Endodermal cell (in vitro differentiated cells): ENCODE data around the gene CRKL. TPM values are rescaled to one million over a fixed set of nuclear protein-coding genes. Genes with fewer than 3 reads are reported as not detected.
A peak's percentile ranks its signal among the peaks of the same experiment; 100 is the strongest.

ENCODE experiments used
- DNase-seq: peaks from one replicate; pipeline ENCODE4 v3.0.0-alpha.2; 2017
- H3K27ac ChIP-seq: 2 replicates; pipeline ENCODE4 v1.5.1; 2013; ENCODE audit warnings: mild to moderate bottlenecking, low read depth, low read length, moderate library complexity
- H3K27me3 ChIP-seq: 2 replicates; pipeline ENCODE4 v1.6.1; 2013; ENCODE audit warnings: mild to moderate bottlenecking, low read length, moderate library complexity; ENCODE audit not compliant: insufficient read depth, control insufficient read depth, poor library complexity, severe bottlenecking
- H3K36me3 ChIP-seq: 2 replicates; pipeline ENCODE4 v1.7.0; 2013; ENCODE audit warnings: mild to moderate bottlenecking, low read length, moderate library complexity; ENCODE audit not compliant: control insufficient read depth, insufficient read depth
- H3K4me1 ChIP-seq: one replicate; pipeline ENCODE4 v1.7.0; 2013; ENCODE audit warnings: low read length; ENCODE audit not compliant: control insufficient read depth, insufficient read depth
- H3K4me3 ChIP-seq: 2 replicates; pipeline ENCODE4 v1.5.1; 2013; ENCODE audit warnings: mild to moderate bottlenecking, low read length, moderate library complexity
- H3K9ac ChIP-seq: 2 replicates; pipeline ENCODE4 v1.6.1; 2013; ENCODE audit warnings: mild to moderate bottlenecking, low read length, moderate library complexity; ENCODE audit not compliant: poor library complexity, severe bottlenecking; ENCODE audit errors: extremely low read depth
- H3K9me3 ChIP-seq: 2 replicates; pipeline ENCODE4 v1.6.1; 2013; ENCODE audit warnings: mild to moderate bottlenecking, low read length, moderate library complexity; ENCODE audit not compliant: control insufficient read depth
- H3K27ac Mint-ChIP-seq: 2 replicates; pipeline ENCODE4 v1.8.0; 2020; ENCODE audit warnings: mixed read lengths
- H3K27me3 Mint-ChIP-seq: 2 replicates; pipeline ENCODE4 v1.8.0; 2021; ENCODE audit warnings: mild to moderate bottlenecking, mixed read lengths; ENCODE audit not compliant: insufficient read depth
- H3K36me3 Mint-ChIP-seq: 2 replicates; pipeline ENCODE4 v1.8.0; 2020; ENCODE audit warnings: low read depth, mixed read lengths
- H3K4me1 Mint-ChIP-seq: 2 replicates; pipeline ENCODE4 v1.8.0; 2020; ENCODE audit warnings: mixed read lengths
- H3K4me3 Mint-ChIP-seq: 2 replicates; pipeline ENCODE4 v1.8.0; 2020; ENCODE audit warnings: mild to moderate bottlenecking, moderate library complexity, mixed read lengths
- H3K9me3 Mint-ChIP-seq: 2 replicates; pipeline ENCODE4 v1.8.0; 2020; ENCODE audit warnings: mild to moderate bottlenecking, mixed read lengths
- CTCF ChIP-seq: fragments of 200-600 bp; sonication (generic); conservative IDR thresholded peaks from 2 replicates; pipeline ENCODE4 v1.5.0; 2021; ENCODE audit warnings: antibody characterized with exemption, mild to moderate bottlenecking
- WGBS, 2 experiments: methylation state at CpG; one replicate each; pipeline versions ENCODE4 v1.1.5 to v1.1.7; 2013; ENCODE audit warnings: missing lambda C conversion rate in 2 of 2, mixed read lengths in 1 of 2; ENCODE audit not compliant: insufficient coverage in 1 of 2, insufficient read length in 1 of 2; 5-methylcytosine and 5-hydroxymethylcytosine counted together
- total RNA-seq, 2 donors: library from RNA; stranded (reverse); fragmentation: NEBNext Ultra II Directional in 1 of 2; extraction: Animal tissue kit (Norgen Biotek cat#: 25700) in 1 of 2; gene quantifications; 2 replicates in 1 of 2; 3 replicates in 1 of 2; pipeline ENCODE4 v1.2.1, GENCODE V29; 2021

The CRKL gene
- total RNA-seq, 2 donors from 2014 or later: 89.5 to 104 TPM

GRCh38 chr22:20952544-20953341 is 35.5 kb downstream of the CRKL start:
- H3K27me3 Mint-ChIP-seq: peaks cover 4% of the 10 kb centered on the region
- Histone ChIP-seq H3K4me1 (peaks cover 13% of the 10 kb centered on the region), H3K9ac (no peak overlapping the region), H3K36me3 (peaks cover 52% of the 10 kb centered on the region), H3K27ac (no peak overlapping the region), H3K9me3 (no peaks in the 10 kb centered on the region), H3K27me3 (no peaks in the 10 kb centered on the region), H3K4me3 (no peak overlapping the region)
- no peak for DNase-seq
- H3K36me3 Mint-ChIP-seq: peaks cover 44% of the 10 kb centered on the region
- no peak for TF ChIP-seq CTCF
- peak overlapping the region; percentile 42 for H3K27ac Mint-ChIP-seq
- WGBS, 2 experiments: 93 to 96% methylated on average over 13 of the region's 13 CpGs
- H3K4me1 Mint-ChIP-seq: peaks cover 17% of the 10 kb centered on the region
- no peak overlapping the region for H3K4me3 Mint-ChIP-seq
- H3K9me3 Mint-ChIP-seq: no peaks in the 10 kb centered on the region

GRCh38 chr22:20953342-20953608 is 36.1 kb downstream of the CRKL start:
- peaks cover 13% of the 10 kb centered on the region for H3K4me1 ChIP-seq
- Mint-ChIP-seq H3K4me3 (no peak overlapping the region), H3K27ac (no peak overlapping the region), H3K4me1 (peaks cover 22% of the 10 kb centered on the region), H3K36me3 (peaks cover 44% of the 10 kb centered on the region), H3K27me3 (peaks cover 9% of the 10 kb centered on the region), H3K9me3 (no peaks in the 10 kb centered on the region)
- 87 to 100% methylated on average over 2 to 3 of the region's 3 CpGs for WGBS, 2 experiments
- no peak overlapping the region for H3K9ac ChIP-seq
- no peaks in the 10 kb centered on the region for H3K27me3 ChIP-seq
- DNase-seq: no peak
- no peak for TF ChIP-seq CTCF
- no peaks in the 10 kb centered on the region for H3K9me3 ChIP-seq
- no peak overlapping the region for H3K4me3 ChIP-seq
- H3K27ac ChIP-seq: no peak overlapping the region
- H3K36me3 ChIP-seq: peaks cover 49% of the 10 kb centered on the region

- no peaks in the 10 kb centered on the region for H3K9me3 ChIP-seq
- Mint-ChIP-seq H3K9me3 (no peaks in the 10 kb centered on the region), H3K4me3 (no peak overlapping the region), H3K27ac (peak overlapping the region; percentile 70), H3K4me1 (peaks cover 22% of the 10 kb centered on the region), H3K27me3 (peaks cover 13% of the 10 kb centered on the region), H3K36me3 (peaks cover 44% of the 10 kb centered on the region)
- no peaks in the 10 kb centered on the region for H3K27me3 ChIP-seq
- H3K27ac ChIP-seq: no peak overlapping the region
- peaks cover 13% of the 10 kb centered on the region for H3K4me1 ChIP-seq
- peaks cover 46% of the 10 kb centered on the region for H3K36me3 ChIP-seq
- TF ChIP-seq CTCF: no peak
- no peak overlapping the region for H3K4me3 ChIP-seq
- H3K9ac ChIP-seq: no peak overlapping the region
- DNase-seq: no peak
- 96 to 97% methylated on average over 5 to 8 of the region's 8 CpGs for WGBS, 2 experiments
Observed at GRCh38 chr22:20953668-20954500, 36.7 kb downstream of the CRKL start.
